DMS79 treated with DMSO at 0.1 percent for 48 hours (cell line): Measurements from ENCODE around the gene MDM2.
A peak's percentile ranks its signal among the peaks of the same experiment; 100 is the strongest.
"Not testable (repeated sequence)": the region's sequence is repeated elsewhere in the genome, so short reads cannot be mapped to it uniquely, and the experiment has no call there.

Source experiments
- DNase-seq: peaks from one replicate; lab custom pipeline; 2025; lab: John Stamatoyannopoulos, UW

Gene MDM2

GRCh38 chr12:68806488-68807237, 1.3 kb upstream of the MDM2 start:
- no peak for DNase-seq

DNA sequence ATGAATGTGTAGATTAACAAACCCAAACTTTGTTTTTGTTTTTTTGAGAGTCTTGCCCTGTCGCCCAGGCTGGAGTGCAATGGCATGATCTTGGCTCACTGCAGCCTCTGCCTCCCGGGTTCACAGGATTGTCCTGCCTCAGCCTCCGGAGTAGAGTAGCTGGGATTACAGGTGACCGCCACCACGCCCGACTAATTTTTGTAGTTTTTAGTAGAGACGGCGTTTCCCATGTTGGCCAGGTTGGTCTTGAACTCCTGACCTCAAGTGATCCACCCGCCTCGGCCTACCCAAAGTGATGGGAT, 752 bp upstream of the MDM2 start:
- DNase-seq: peak; percentile 44

GRCh38 chr12:68808388-68809189, 612 bp downstream of the MDM2 start:
- peak; percentile 85 for DNase-seq

DNA sequence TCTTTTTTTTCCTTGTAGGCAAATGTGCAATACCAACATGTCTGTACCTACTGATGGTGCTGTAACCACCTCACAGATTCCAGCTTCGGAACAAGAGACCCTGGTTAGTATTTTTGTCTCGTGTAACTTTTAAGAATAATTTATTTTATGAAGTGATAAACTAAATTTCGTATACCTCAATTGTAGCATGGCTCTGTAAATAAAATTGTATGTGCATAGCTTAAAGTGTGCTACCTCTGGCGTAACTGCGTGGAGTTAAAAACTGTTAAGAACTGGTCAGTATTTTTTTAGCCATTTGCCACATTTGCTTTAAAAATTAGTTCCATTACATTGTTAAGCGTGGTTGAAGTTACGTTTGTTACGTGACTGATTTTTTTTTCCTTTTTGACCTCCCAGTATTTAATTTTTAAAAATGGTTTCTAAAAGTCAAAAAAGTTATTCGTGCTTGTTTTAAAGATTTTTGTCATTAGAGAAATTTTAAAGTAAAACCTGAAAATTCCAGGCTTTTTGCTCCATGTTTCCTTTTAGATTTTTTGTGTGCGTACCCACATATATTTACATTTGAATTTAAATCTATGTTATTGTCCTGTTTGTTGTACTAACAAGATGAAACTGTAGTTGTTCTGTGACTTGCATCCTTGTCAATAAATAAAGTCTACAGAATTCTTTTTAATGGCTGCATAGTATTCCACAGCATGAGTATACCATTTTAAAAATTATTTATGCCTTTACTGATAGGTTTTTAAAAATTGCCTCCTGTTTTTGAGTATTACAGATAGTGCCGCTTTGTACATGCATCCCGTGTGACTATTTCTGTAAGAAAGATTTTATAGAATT, 1.4 kb downstream of the MDM2 start:
- no peak for DNase-seq

DNA sequence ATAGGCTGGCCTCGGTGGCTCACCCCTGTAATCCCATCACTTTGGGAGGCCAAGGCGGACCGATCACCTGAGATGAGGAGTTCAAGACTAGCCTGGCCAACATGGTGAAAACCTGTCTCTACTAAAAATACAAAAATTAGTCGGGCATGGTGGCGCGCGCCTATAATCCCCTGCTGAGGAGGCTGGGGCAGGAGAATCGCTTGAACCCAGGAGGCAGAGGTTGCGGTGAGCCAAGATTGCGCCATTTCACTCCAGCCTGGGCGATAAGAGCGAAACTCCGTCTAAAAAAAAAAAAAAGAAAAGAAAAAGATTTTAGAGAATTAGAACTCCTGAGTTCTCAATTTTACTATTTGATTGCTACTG, 2.0 kb downstream of the MDM2 start:
- DNase-seq: not testable (repeated sequence)

DNA sequence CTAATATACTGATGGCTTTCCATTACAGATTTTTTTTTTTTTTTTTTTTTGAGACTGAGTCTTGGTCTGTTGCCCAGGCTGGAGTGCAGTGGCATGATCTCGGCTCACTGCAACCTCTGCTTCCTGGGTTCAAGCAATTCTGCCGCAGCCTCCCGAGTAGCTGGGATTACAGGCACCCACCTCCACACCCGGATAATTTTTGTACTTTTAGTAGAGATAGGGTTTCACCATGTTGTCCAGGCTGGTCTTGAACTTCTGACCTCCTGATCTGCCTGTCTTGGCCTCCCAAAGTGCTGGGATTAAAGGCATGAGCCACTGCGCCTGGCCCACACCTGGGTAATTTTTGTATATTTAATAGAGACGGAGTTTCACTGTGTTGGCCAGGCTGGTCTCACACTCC, 3.6 kb downstream of the MDM2 start:
- not testable (repeated sequence) for DNase-seq

GRCh38 chr12:68812553-68813241, 4.7 kb downstream of the MDM2 start:
- no peak for DNase-seq

GRCh38 chr12:68813242-68813593, 5.2 kb downstream of the MDM2 start:
- DNase-seq: no peak

- DNase-seq: no peak
Observed at GRCh38 chr12:68814490-68815231, 6.7 kb downstream of the MDM2 start.

- DNase-seq: no peak
Observed at GRCh38 chr12:68815232-68815927, 7.4 kb downstream of the MDM2 start.

GRCh38 chr12:68815928-68816800, 8.2 kb downstream of the MDM2 start:
- no peak for DNase-seq

- DNase-seq: not testable (repeated sequence)
Observed at GRCh38 chr12:68819481-68819880, 11.5 kb downstream of the MDM2 start.

DNA sequence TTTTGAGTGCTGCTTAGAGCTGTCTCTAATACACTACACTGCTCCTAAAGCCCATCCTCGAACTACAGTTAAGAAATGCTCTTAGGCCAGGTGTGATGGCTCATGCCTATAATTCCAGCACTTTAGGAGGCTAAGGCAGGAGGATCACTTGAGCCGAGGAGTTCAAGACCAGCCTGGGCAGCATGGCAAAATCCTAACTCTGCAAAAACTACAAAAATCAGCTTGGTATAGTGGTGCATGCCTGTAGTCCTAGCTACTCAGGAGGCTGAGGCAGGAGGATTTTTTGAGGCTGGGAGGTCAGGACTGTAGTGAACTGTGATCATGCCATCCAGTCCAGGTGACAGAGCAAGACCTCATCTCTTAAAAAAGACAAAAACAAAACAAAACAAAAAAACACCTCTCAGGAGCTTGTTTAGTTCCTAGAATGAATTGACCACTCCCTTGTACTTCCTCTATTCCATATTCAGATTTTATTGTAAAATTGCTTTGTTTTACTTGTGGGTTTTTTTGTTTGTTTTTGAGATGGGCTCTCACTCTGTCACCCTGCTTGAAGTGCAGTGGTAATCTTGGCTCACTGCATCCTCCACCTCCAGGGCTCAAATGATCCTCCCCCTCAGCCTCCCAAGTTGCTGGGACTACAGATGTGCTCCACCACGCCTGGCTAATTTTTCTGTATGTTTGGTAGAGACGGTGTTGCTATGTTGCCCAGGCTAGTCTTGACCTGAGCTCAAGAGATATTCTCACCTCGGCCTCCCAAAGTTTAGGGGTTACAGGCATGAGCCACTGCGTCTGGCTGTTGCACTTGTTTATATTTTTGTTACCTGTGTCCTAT, 13.6 kb downstream of the MDM2 start:
- DNase-seq: no peak

GRCh38 chr12:68823696-68824095, 15.7 kb downstream of the MDM2 start:
- no peak for DNase-seq

DNA sequence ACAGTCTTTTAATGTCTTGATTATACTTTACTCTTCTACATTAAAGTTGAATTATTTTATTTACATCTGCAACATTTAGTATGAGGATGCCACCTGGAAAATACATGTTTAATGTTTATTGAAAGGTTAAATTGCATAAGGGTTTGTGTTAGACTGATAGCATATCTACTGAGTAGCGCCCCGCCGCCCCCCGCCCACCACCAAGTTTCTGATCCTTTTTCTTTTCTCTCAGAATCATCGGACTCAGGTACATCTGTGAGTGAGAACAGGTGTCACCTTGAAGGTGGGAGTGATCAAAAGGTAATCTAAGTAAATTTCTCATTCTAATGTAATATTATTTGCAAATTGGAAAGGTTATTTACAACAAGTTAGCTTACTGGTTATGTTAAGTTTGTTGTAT, 16.2 kb downstream of the MDM2 start:
- no peak for DNase-seq

DNA sequence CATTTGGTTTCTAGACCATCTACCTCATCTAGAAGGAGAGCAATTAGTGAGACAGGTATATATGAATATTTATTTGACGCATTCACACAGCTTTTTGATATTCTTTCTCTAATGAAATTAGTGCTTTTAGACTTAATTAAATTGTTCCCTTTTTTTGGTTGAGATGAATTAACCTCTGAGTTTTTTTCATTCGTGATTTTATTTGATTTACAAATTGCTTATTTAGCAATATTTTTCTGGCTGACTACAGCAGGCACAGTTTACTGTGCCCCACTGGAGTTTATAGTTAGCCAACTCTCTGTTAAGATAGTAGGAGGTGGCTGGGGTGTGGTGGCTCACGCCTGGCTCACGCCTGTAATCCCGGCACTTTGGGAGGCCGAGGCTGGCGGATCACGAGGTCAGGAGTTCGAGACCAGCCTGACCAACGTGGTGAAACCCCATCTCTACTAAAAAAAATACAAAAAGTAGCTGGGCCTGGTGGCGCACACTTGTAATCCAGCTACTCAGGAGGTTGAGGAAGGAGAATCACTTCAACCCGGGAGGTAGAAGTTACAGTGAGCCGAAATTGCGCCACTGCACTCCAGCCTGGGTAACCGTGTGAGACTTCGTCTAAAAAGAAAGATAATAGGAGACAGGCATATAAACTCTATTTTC, 16.7 kb downstream of the MDM2 start:
- no peak for DNase-seq

DNA sequence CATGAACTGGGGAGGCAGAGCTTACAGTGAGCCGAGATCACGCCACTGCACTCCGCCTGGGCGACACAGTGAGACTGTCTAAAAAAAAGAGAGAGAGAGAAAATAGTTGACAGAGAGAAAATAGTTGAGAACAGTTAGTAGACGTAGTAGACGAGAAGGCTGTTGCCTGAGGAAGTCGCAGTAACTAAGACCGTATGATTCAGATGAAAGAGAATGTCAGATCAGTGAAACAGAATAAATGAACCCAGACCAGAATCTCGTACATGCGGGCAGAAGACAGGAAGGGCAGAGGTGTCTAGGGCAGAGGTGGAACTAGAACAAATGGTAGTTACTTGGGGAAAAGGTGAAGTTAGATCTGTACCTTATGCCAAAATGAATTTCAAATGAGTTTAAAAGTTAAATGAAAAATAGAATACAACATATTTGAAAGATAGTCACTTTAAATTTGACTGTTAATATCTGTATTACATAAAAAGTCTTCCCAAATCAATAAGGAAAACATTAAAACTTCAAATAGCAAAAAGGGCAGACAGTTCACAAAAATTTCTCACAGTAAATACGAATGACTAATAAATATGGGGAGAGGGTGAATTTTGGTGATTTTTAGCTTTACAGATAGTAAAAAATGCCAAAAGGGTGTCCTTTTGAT, 17.7 kb downstream of the MDM2 start:
- no peak for DNase-seq
